AG08395 (cell line): ENCODE data around the gene NLRP12.
A peak's percentile ranks its signal among the peaks of the same experiment; 100 is the strongest.
"Not testable (repeated sequence)": the region's sequence is repeated elsewhere in the genome, so short reads cannot be mapped to it uniquely, and the experiment has no call there.

Experiments
- DNase-seq: peaks from one replicate; pipeline ENCODE4 v3.0.0; 2012; ENCODE audit warnings: mixed read lengths, low spot score

NLRP12 gene

GRCh38 chr19:53774491-53774890 is 49.6 kb downstream of the NLRP12 start:
- not testable (repeated sequence) for DNase-seq

GRCh38 chr19:53773999-53774398 is 50.1 kb downstream of the NLRP12 start:
- no peak for DNase-seq

DNA sequence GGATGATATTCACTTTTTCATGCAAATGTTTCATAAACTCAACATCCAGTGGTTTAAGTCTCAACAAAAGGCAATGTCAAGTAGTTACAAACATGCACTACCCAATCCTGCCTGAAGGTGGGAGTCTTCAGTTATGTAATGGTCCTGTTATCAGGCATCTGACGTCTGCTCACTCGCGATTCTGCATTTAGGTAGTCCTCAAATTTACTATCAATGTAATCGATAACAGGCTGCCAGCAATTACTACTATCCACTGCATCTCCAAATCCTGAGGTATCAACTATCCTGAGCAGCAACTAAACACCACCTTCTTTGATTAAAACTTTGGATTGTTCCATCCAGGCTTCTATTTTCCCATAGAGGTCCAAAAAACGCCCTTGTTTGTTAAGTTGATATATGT is 51.2 kb downstream of the NLRP12 start:
- peak; percentile 51 for DNase-seq

DNA sequence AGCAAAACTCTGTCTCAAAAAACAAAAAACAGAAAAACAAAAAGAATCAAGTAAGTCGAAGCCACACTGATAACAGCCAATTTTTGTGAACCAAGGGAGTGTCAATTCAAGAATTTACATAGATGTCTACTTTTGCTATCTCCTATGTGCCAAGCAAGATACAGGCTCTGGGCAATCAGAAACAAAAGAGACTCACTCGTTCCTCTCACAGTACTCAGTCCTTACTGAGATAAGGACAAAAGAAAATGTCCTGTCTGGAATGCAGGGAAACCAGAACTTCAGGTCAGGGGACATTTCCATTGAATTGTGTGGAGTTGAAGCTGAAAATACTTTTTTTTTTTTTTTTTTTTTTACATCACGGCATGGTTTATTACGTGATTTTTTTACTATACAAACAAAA is 53.0 kb downstream of the NLRP12 start:
- DNase-seq, result no peak

DNA sequence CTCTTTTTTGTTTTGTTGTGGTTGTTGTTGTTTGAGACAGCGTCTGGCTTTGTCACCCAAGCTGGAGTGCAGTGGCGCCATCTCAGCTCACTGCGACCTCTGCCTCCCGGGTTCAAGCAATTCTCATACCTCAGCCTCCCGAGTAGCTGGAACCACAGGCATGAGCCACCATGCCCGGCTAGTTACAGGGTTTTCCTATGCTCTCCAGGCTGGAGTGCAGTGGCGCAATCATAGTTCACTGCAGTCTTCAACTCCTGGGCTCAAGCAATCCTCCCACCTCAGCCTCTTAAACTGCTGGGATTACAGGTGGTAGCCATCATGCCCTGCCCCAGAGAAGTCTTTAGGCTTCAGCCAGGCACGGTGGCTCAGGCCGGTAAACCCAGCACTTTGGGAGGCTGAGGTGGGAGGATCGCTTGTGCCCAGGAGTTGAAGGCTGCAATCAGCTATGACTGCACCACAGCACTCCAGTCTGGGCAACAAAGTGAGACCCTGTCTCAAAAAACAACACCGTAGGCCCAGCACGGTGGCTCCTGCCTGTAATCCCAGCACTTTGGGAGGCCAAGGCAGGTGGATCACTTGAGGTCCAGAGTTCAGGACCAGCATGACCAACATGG is 54.3 kb downstream of the NLRP12 start:
- not testable (repeated sequence) for DNase-seq

- DNase-seq, result no peak
Measured at GRCh38 chr19:53768401-53768800, 55.7 kb downstream of the NLRP12 start.

DNA sequence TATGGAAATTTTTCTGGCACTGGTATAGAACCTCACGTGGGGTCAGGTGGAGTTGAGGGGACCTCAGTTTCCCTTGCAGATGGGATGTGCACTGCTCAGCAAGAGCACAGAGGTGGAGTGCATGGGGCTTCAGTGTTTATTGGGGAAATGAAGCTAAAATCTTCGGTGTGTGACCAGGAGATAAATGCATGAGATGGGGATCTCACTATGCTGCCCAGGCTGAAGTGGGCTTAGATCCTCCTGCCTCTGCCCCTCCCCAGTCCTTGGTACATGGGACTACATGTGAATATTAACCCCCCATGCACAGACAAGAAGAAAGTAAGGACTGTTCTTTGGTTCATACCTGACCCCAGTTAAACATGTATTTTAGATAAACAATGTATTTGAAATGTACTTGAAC is 65.1 kb downstream of the NLRP12 start:
- not testable (repeated sequence) for DNase-seq
